Neural progenitor cell (in vitro differentiated cells): ENCODE measurements around the gene NCAPG2. TPM values are rescaled to one million over a fixed set of nuclear protein-coding genes. Genes with fewer than 3 reads are reported as not detected.

Source experiments
- DNase-seq: peaks from one replicate; pipeline ENCODE4 v3.0.0-alpha.2; 2016; ENCODE audit warnings: low spot score
- H2AFZ ChIP-seq: fragments of 200-600 bp; sonication (generic); replicated peaks from 2 replicates; pipeline ENCODE4 v1.6.1; 2016; ENCODE audit warnings: antibody characterized with exemption
- H3F3A ChIP-seq: fragments of 200-600 bp; sonication (generic); 2 replicates; pipeline ENCODE4 v1.6.1; 2016; ENCODE audit warnings: antibody characterized with exemption, low read depth
- H3K27ac ChIP-seq: fragments of 200-600 bp; sonication (generic); 2 replicates; pipeline ENCODE4 v1.5.1; 2016; ENCODE audit warnings: mild to moderate bottlenecking
- H3K27me3 ChIP-seq: fragments of 200-600 bp; sonication (generic); 2 replicates; pipeline ENCODE4 v1.6.1; 2016; ENCODE audit warnings: mild to moderate bottlenecking, moderate library complexity
- H3K36me3 ChIP-seq: fragments of 200-600 bp; sonication (generic); 2 replicates; pipeline ENCODE4 v1.5.1; 2016
- H3K4me1 ChIP-seq: fragments of 200-600 bp; sonication (generic); 2 replicates; pipeline ENCODE4 v1.6.1; 2016; ENCODE audit warnings: mixed run types
- H3K4me2 ChIP-seq: fragments of 200-600 bp; sonication (generic); 2 replicates; pipeline ENCODE4 v1.6.1; 2016
- H3K4me3 ChIP-seq: fragments of 200-600 bp; sonication (generic); 2 replicates; pipeline ENCODE4 v1.5.1; 2016
- H3K79me2 ChIP-seq: fragments of 200-600 bp; sonication (generic); 2 replicates; pipeline ENCODE4 v1.6.1; 2016; ENCODE audit warnings: low read depth
- H3K9ac ChIP-seq: fragments of 200-600 bp; sonication (generic); 2 replicates; pipeline ENCODE4 v1.6.1; 2016
- H3K9me3 ChIP-seq: fragments of 200-600 bp; sonication (generic); 2 replicates; pipeline ENCODE4 v1.5.1; 2016; ENCODE audit warnings: low read depth
- H4K20me1 ChIP-seq: fragments of 200-600 bp; sonication (generic); 2 replicates; pipeline ENCODE4 v1.6.1; 2016; ENCODE audit warnings: low read depth
- H3K27ac Mint-ChIP-seq: 3 replicates; pipeline ENCODE4 v1.8.0; 2021; ENCODE audit warnings: mixed read lengths
- H3K27me3 Mint-ChIP-seq: 2 replicates; pipeline ENCODE4 v1.8.0; 2022; ENCODE audit warnings: low read depth, mild to moderate bottlenecking, inconsistent platforms, moderate library complexity, mixed read lengths; ENCODE audit not compliant: insufficient read depth
- H3K36me3 Mint-ChIP-seq: 3 replicates; pipeline ENCODE4 v1.8.0; 2021; ENCODE audit warnings: mixed read lengths
- H3K4me1 Mint-ChIP-seq: 3 replicates; pipeline ENCODE4 v1.8.0; 2021; ENCODE audit warnings: mixed read lengths
- H3K4me3 Mint-ChIP-seq: 3 replicates; pipeline ENCODE4 v1.8.0; 2021; ENCODE audit warnings: mild to moderate bottlenecking, moderate library complexity, mixed read lengths
- H3K9me3 Mint-ChIP-seq: 3 replicates; pipeline ENCODE4 v1.8.0; 2020; ENCODE audit warnings: mixed read lengths
- CTCF ChIP-seq: fragments of 200-600 bp; sonication (generic); IDR thresholded peaks from 2 replicates; pipeline ENCODE4 v1.5.1; 2017; ENCODE audit warnings: antibody characterized with exemption, mild to moderate bottlenecking
- EZH2 ChIP-seq: fragments of 200-600 bp; sonication (generic); IDR thresholded peaks from 2 replicates; pipeline ENCODE4 v1.6.1; 2017; ENCODE audit warnings: antibody characterized with exemption, mild to moderate bottlenecking, moderate library complexity
- EZH2phosphoT487 ChIP-seq: fragments of 200-600 bp; sonication (generic); IDR thresholded peaks from 2 replicates; pipeline ENCODE4 v1.6.1; 2017; ENCODE audit warnings: antibody characterized with exemption
- total RNA-seq: library from RNA; depleted of rRNA; stranded (reverse); fragments of >200 nt; gene quantifications from 2 replicates; pipeline ENCODE4 v1.2.3, GENCODE V29; 2015; ENCODE audit warnings: low replicate concordance

Gene NCAPG2
- total RNA-seq, 1 donor from 2014 or later, result 89.6 TPM

GRCh38 chr7:158646766-158647474, 57.7 kb downstream of the NCAPG2 start:
- H2AFZ ChIP-seq, result no peak overlapping the region
- no peak overlapping the region for H3K27ac ChIP-seq
- Mint-ChIP-seq H3K4me3 (no peak overlapping the region), H3K9me3 (no peaks in the 10 kb centered on the region), H3K27me3 (no peaks in the 10 kb centered on the region), H3K27ac (no peak overlapping the region), H3K4me1 (no peaks in the 10 kb centered on the region), H3K36me3 (peaks cover 42% of the 10 kb centered on the region)
- no peaks in the 10 kb centered on the region for H3K4me1 ChIP-seq
- peaks cover 24% of the 10 kb centered on the region for H3K79me2 ChIP-seq
- TF ChIP-seq CTCF (peak; percentile 63), EZH2phosphoT487 (no peak), EZH2 (no peak)
- H3F3A ChIP-seq, result peaks cover 5% of the 10 kb centered on the region
- H3K4me2 ChIP-seq, result no peak overlapping the region
- H4K20me1 ChIP-seq, result no peaks in the 10 kb centered on the region
- no peak overlapping the region for H3K4me3 ChIP-seq
- no peak overlapping the region for H3K9ac ChIP-seq
- DNase-seq, result peak; percentile 60
- H3K27me3 ChIP-seq, result no peaks in the 10 kb centered on the region
- peaks cover 41% of the 10 kb centered on the region for H3K36me3 ChIP-seq
- no peaks in the 10 kb centered on the region for H3K9me3 ChIP-seq

- DNase-seq, result no peak
- Histone ChIP-seq H3K9ac (no peak overlapping the region), H3K27ac (no peak overlapping the region), H3K9me3 (no peaks in the 10 kb centered on the region), H3K4me3 (no peak overlapping the region), H3F3A (peaks cover 5% of the 10 kb centered on the region), H3K27me3 (no peaks in the 10 kb centered on the region), H3K4me1 (no peaks in the 10 kb centered on the region), H3K4me2 (no peak overlapping the region), H2AFZ (no peak overlapping the region), H3K36me3 (peaks cover 39% of the 10 kb centered on the region), H3K79me2 (peaks cover 24% of the 10 kb centered on the region), H4K20me1 (no peaks in the 10 kb centered on the region)
- no peak overlapping the region for H3K27ac Mint-ChIP-seq
- H3K4me1 Mint-ChIP-seq, result no peaks in the 10 kb centered on the region
- no peak overlapping the region for H3K4me3 Mint-ChIP-seq
- H3K36me3 Mint-ChIP-seq, result peaks cover 39% of the 10 kb centered on the region
- no peaks in the 10 kb centered on the region for H3K27me3 Mint-ChIP-seq
- H3K9me3 Mint-ChIP-seq, result no peaks in the 10 kb centered on the region
- no peak for TF ChIP-seq CTCF
- TF ChIP-seq EZH2phosphoT487, result no peak
- TF ChIP-seq EZH2, result no peak
Observed at GRCh38 chr7:158645842-158646241, 58.8 kb downstream of the NCAPG2 start.

- Histone ChIP-seq H4K20me1 (no peaks in the 10 kb centered on the region), H3K4me3 (no peak overlapping the region), H3F3A (no peaks in the 10 kb centered on the region), H3K9ac (no peak overlapping the region), H3K4me2 (no peak overlapping the region), H2AFZ (no peak overlapping the region), H3K36me3 (peaks cover 19% of the 10 kb centered on the region), H3K27ac (no peak overlapping the region), H3K79me2 (no peaks in the 10 kb centered on the region), H3K9me3 (no peaks in the 10 kb centered on the region), H3K27me3 (no peaks in the 10 kb centered on the region), H3K4me1 (no peaks in the 10 kb centered on the region)
- Mint-ChIP-seq H3K4me1 (no peaks in the 10 kb centered on the region), H3K4me3 (no peak overlapping the region), H3K36me3 (peaks cover 34% of the 10 kb centered on the region), H3K27me3 (no peaks in the 10 kb centered on the region), H3K9me3 (no peaks in the 10 kb centered on the region), H3K27ac (no peak overlapping the region)
- DNase-seq, result no peak
- TF ChIP-seq EZH2 (no peak), EZH2phosphoT487 (no peak), CTCF (no peak)
Observed at GRCh38 chr7:158642149-158642548, 62.5 kb downstream of the NCAPG2 start.
